K562 (cell line): ENCODE data around the gene RNMT. TPM values are rescaled to one million over a fixed set of nuclear protein-coding genes. Genes with fewer than 3 reads are reported as not detected.

Experiments used
- CCNT2 ChIP-seq: IDR thresholded peaks from 2 replicates; pipeline ENCODE4 v1.6.1; 2011; ENCODE audit warnings: borderline replicate concordance, low read depth, mild to moderate bottlenecking, moderate library complexity, mixed read lengths, low read length; ENCODE audit not compliant: insufficient read length; ENCODE audit errors: extremely low read depth
- ETV5 ChIP-seq: sonication (generic); formaldehyde crosslinking; IDR thresholded peaks from 2 replicates; pipeline ENCODE4 v1.4.0; 2020; ENCODE audit warnings: low read depth, mild to moderate bottlenecking, missing genetic modification reagents
- FIP1L1 ChIP-seq: fragments of 200-400 bp; formaldehyde crosslinking; IDR thresholded peaks from 2 replicates; pipeline ENCODE4 v1.6.1; 2018; ENCODE audit warnings: mild to moderate bottlenecking, low read depth, low read length; ENCODE audit not compliant: poor library complexity, severe bottlenecking
- HDAC1 ChIP-seq, 2 experiments: fragments of 450-650 bp; IDR thresholded peaks; 2 replicates each; pipeline ENCODE4 v1.6.1; 2016 to 2017; ENCODE audit warnings: inconsistent platforms in 1 of 2, mild to moderate bottlenecking in 1 of 2, moderate library complexity in 1 of 2
- IRF1 ChIP-seq: sonication (generic); formaldehyde crosslinking; IDR thresholded peaks from 2 replicates; pipeline ENCODE4 v1.8.0; 2022; ENCODE audit warnings: missing genetic modification reagents, mild to moderate bottlenecking, borderline replicate concordance
- KAT7 ChIP-seq: sonication (generic); formaldehyde crosslinking; IDR thresholded peaks from 2 replicates; pipeline ENCODE4 v1.8.0; 2022; ENCODE audit warnings: missing genetic modification reagents, mild to moderate bottlenecking, borderline replicate concordance
- KLF13 ChIP-seq: fragments of 450-650 bp; IDR thresholded peaks from 2 replicates; pipeline ENCODE4 v1.6.1; 2016; ENCODE audit warnings: missing genetic modification characterization, low read depth, mild to moderate bottlenecking, missing compliant biosample characterization, moderate library complexity, borderline replicate concordance
- NCOA6 ChIP-seq: fragments of 450-650 bp; IDR thresholded peaks from 2 replicates; pipeline ENCODE4 v1.6.1; 2017; ENCODE audit warnings: mild to moderate bottlenecking
- NFATC3 ChIP-seq: fragments of 450-650 bp; IDR thresholded peaks from 2 replicates; pipeline ENCODE4 v1.6.1; 2017; ENCODE audit warnings: mild to moderate bottlenecking
- POLR2A ChIP-seq: fragments of 450-650 bp; conservative IDR thresholded peaks from 2 replicates; pipeline ENCODE4 v1.6.1; 2016
- POLR2B ChIP-seq: fragments of 450-650 bp; IDR thresholded peaks from 2 replicates; pipeline ENCODE4 v1.6.1; 2018; ENCODE audit warnings: low read depth; ENCODE audit not compliant: partially characterized antibody
- POLR2G ChIP-seq: fragments of 200-400 bp; formaldehyde crosslinking; IDR thresholded peaks from 2 replicates; pipeline ENCODE4 v1.6.1; 2017; ENCODE audit warnings: low read depth, mild to moderate bottlenecking, antibody characterized with exemption, low read length, moderate library complexity
- SMAD2 ChIP-seq: fragments of 150-350 bp; IDR thresholded peaks from 2 replicates; pipeline ENCODE4 v1.6.1; 2014; ENCODE audit warnings: low read depth, mild to moderate bottlenecking, low read length
- TFAM ChIP-seq: fragments of 250-450 bp; sonication (Bioruptor Pico); conservative IDR thresholded peaks from 2 replicates; pipeline ENCODE4 v1.5.0; 2021; ENCODE audit warnings: mild to moderate bottlenecking, moderate library complexity
- YY1 ChIP-seq, 3 experiments: IDR thresholded peaks; 2 replicates each; pipeline ENCODE4 v1.6.1; 2011; ENCODE audit warnings: low read length in 2 of 3, mild to moderate bottlenecking in 2 of 3, moderate library complexity in 2 of 3, borderline replicate concordance in 1 of 3, control low read depth in 1 of 3, low read depth in 1 of 3; ENCODE audit not compliant: insufficient read depth in 3 of 3, insufficient replicate concordance in 2 of 3, control insufficient read depth in 1 of 3, insufficient read length in 1 of 3; ENCODE audit errors: extremely low read depth in 1 of 3
- ZBTB1 ChIP-seq: sonication (generic); formaldehyde crosslinking; IDR thresholded peaks from 2 replicates; pipeline ENCODE4 v1.8.1; 2023; ENCODE audit warnings: missing genetic modification reagents, low read depth, mild to moderate bottlenecking, borderline replicate concordance
- polyA plus RNA-seq, 8 experiments: library from polyadenylated mRNA; depleted of rRNA in 4 of 8; stranded (reverse) in 5 of 8; unstranded in 3 of 8; fragments of >200 nt; fragmentation: Nextera tagmentation in 2 of 8; fragmentation: Illumina TruSeq in 1 of 8; extraction: Ambion mirVana in 2 of 8; extraction: Trizol in 1 of 8; gene quantifications; 2 replicates each; pipeline versions ENCODE4 v1.2.1 to v1.2.3, GENCODE V29; 2011 to 2014; ENCODE audit warnings: inconsistent platforms in 1 of 8, missing spikeins in 1 of 8
- total RNA-seq, 7 experiments: library from RNA; depleted of rRNA in 6 of 7; stranded (reverse); fragments of >200 nt in 6 of 7; fragmentation: Illumina TruSeq in 2 of 7; extraction: Trizol in 2 of 7; gene quantifications; 2 replicates each; pipeline versions ENCODE4 v1.2.1 to v1.2.3, GENCODE V29; 2011 to 2021; ENCODE audit warnings: low replicate concordance in 1 of 7
- TF ChIP-seq, protein P1 (sequence below): fragments of 250-450 bp; sonication (Bioruptor Pico); IDR thresholded peaks from 2 replicates; pipeline ENCODE4 v1.4.0; 2020; ENCODE audit warnings: mild to moderate bottlenecking, moderate library complexity
- TF ChIP-seq, protein P2 (sequence below): fragments of 250-450 bp; sonication (Bioruptor Pico); IDR thresholded peaks from 2 replicates; pipeline ENCODE4 v1.8.0; 2021; ENCODE audit warnings: moderate library complexity, mild to moderate bottlenecking, inconsistent platforms
- TF ChIP-seq, protein P3 (sequence below): sonication (generic); formaldehyde crosslinking; IDR thresholded peaks from 2 replicates; pipeline ENCODE4 v1.8.0; 2022; ENCODE audit warnings: missing genetic modification reagents, mild to moderate bottlenecking, borderline replicate concordance

RNMT gene
- total and polyA plus RNA-seq, 9 of the 15 experiments (the other 6 are each of a cell fraction or from before 2014, with no cell fraction given): 20.2 to 63.4 (median 34.1) TPM

DNA sequence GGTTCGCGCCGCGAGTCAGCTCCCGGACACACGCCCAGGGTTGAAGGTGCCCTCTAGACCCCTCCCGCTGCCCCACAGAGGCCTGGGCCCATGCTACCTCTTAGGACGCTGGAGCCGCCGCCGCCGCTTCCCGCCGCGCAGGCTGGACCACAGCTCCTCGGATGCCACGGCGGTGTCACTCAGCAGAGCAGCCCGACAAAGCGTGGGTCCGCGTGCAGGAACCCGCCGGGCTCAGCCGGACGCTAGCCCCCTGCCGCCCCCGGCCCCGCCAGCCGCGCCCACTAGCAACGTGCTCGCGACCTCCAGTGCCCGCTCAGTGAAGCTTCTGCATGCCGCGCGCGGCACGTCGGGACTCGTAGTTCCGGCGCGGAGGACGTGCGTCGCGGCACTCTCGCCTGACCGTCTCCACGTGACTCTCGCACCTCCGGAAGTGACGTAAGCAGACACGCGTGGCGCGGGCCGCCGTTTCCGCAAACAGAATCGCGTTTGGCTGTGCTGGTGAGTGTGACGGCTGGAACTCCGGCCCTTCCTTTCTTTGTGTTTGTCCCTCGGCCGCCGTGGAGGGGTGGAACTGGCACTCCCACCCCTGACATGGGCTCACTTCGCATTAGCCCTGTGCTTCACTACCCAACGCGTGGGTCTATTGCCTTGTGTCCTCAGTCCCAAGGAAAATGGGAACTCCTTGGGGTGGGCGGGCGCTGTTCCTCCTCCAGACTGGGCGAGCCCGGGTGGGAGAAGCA, at the start of gene RNMT, which contains the start of gene FAM210A (continued):
- TF ChIP-seq, protein P1, sequence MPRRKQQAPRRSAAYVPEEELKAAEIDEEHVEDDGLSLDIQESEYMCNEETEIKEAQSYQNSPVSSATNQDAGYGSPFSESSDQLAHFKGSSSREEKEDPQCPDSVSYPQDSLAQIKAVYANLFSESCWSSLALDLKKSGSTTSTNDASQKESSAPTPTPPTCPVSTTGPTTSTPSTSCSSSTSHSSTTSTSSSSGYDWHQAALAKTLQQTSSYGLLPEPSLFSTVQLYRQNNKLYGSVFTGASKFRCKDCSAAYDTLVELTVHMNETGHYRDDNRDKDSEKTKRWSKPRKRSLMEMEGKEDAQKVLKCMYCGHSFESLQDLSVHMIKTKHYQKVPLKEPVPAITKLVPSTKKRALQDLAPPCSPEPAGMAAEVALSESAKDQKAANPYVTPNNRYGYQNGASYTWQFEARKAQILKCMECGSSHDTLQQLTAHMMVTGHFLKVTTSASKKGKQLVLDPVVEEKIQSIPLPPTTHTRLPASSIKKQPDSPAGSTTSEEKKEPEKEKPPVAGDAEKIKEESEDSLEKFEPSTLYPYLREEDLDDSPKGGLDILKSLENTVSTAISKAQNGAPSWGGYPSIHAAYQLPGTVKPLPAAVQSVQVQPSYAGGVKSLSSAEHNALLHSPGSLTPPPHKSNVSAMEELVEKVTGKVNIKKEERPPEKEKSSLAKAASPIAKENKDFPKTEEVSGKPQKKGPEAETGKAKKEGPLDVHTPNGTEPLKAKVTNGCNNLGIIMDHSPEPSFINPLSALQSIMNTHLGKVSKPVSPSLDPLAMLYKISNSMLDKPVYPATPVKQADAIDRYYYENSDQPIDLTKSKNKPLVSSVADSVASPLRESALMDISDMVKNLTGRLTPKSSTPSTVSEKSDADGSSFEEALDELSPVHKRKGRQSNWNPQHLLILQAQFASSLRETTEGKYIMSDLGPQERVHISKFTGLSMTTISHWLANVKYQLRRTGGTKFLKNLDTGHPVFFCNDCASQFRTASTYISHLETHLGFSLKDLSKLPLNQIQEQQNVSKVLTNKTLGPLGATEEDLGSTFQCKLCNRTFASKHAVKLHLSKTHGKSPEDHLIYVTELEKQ (CRISPR knock-in tag): no peak
- TF ChIP-seq KAT7 (CRISPR knock-in tag) (peak; percentile 57; the same call in 1 of the 2 replicates), CCNT2 (peak; percentile 53), POLR2G (peak; percentile 96), IRF1 (CRISPR knock-in tag) (no peak), NCOA6 (no peak), FIP1L1 (peak; percentile 57), HDAC1 (IDR thresholded peaks at IDR 0.05) (peak in 1 of 2 experiments; percentile 98; a peak in 2 of 4 replicates), YY1 (IDR thresholded peaks at IDR 0.05; ENCODE audit: borderline replicate concordance in 1 of 3, control insufficient read depth in 1 of 3, extremely low read depth in 1 of 3, insufficient read depth in 3 of 3, insufficient read length in 1 of 3, insufficient replicate concordance in 2 of 3, low read depth in 1 of 3, low read length in 2 of 3) (peak in 1 of 3 experiments; percentile 40), TFAM (no peak), NFATC3 (no peak), POLR2A (peak; percentile 86), ZBTB1 (CRISPR knock-in tag) (0 out of 2 replicates have a peak, but pooled peaks have one; percentile 48), SMAD2 (no peak), POLR2B (peak; percentile 66), KLF13 (tag) (peak; percentile 72; the same call in 1 of the 2 replicates), ETV5 (peak; percentile 93)
- TF ChIP-seq, protein P2, sequence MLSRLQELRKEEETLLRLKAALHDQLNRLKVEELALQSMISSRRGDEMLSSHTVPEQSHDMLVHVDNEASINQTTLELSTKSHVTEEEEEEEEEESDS (CRISPR knock-in tag): no peak
- TF ChIP-seq, protein P3, sequence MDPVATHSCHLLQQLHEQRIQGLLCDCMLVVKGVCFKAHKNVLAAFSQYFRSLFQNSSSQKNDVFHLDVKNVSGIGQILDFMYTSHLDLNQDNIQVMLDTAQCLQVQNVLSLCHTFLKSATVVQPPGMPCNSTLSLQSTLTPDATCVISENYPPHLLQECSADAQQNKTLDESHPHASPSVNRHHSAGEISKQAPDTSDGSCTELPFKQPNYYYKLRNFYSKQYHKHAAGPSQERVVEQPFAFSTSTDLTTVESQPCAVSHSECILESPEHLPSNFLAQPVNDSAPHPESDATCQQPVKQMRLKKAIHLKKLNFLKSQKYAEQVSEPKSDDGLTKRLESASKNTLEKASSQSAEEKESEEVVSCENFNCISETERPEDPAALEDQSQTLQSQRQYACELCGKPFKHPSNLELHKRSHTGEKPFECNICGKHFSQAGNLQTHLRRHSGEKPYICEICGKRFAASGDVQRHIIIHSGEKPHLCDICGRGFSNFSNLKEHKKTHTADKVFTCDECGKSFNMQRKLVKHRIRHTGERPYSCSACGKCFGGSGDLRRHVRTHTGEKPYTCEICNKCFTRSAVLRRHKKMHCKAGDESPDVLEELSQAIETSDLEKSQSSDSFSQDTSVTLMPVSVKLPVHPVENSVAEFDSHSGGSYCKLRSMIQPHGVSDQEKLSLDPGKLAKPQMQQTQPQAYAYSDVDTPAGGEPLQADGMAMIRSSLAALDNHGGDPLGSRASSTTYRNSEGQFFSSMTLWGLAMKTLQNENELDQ (CRISPR knock-in tag): no peak
